HG02938 (cell line): ENCODE measurements around the gene NRIP1.
A peak's percentile ranks its signal among the peaks of the same experiment; 100 is the strongest.
"Not testable (repeated sequence)": the region's sequence is repeated elsewhere in the genome, so short reads cannot be mapped to it uniquely, and the experiment has no call there.

Source experiments
- ATAC-seq: cut with Tn5 transposase; IDR thresholded peaks from one replicate; pipeline ENCODE4 v1.9.1; 2021; ENCODE audit warnings: mild to moderate bottlenecking, moderate library complexity; ENCODE audit not compliant: unreplicated experiment

Gene NRIP1

GRCh38 chr21:15039607-15040299, 25.0 kb downstream of the NRIP1 start:
- no peak for ATAC-seq

GRCh38 chr21:15037900-15038293, 26.9 kb downstream of the NRIP1 start:
- no peak for ATAC-seq

- ATAC-seq = no peak
Observed at GRCh38 chr21:15037095-15037899, 27.5 kb downstream of the NRIP1 start.

- ATAC-seq = no peak
Observed at GRCh38 chr21:15036189-15036588, 28.6 kb downstream of the NRIP1 start.

GRCh38 chr21:15034126-15034853, 30.5 kb downstream of the NRIP1 start:
- ATAC-seq = no peak

GRCh38 chr21:15031790-15032357, 32.9 kb downstream of the NRIP1 start:
- no peak for ATAC-seq

GRCh38 chr21:15031362-15031761, 33.4 kb downstream of the NRIP1 start:
- not testable (repeated sequence) for ATAC-seq

GRCh38 chr21:15030861-15031260, 33.9 kb downstream of the NRIP1 start:
- not testable (repeated sequence) for ATAC-seq

- ATAC-seq = no peak
Observed at GRCh38 chr21:15029077-15029476, 35.7 kb downstream of the NRIP1 start.

GRCh38 chr21:15028186-15028585, 36.6 kb downstream of the NRIP1 start:
- ATAC-seq = no peak

- no peak for ATAC-seq
Observed at GRCh38 chr21:15027056-15027455, 37.7 kb downstream of the NRIP1 start.

- ATAC-seq = no peak
Observed at GRCh38 chr21:15026370-15026769, 38.4 kb downstream of the NRIP1 start.

GRCh38 chr21:15023776-15024175, 41.0 kb downstream of the NRIP1 start:
- ATAC-seq = no peak

GRCh38 chr21:15022608-15023261, 42.1 kb downstream of the NRIP1 start:
- ATAC-seq = no peak

GRCh38 chr21:15020797-15021196, 44.0 kb downstream of the NRIP1 start:
- ATAC-seq = peak; percentile 48

- ATAC-seq = no peak
Observed at GRCh38 chr21:15018382-15018781, 46.4 kb downstream of the NRIP1 start.

- no peak for ATAC-seq
Observed at GRCh38 chr21:15015622-15016471, 49.0 kb downstream of the NRIP1 start.

GRCh38 chr21:15014221-15014620, 50.6 kb downstream of the NRIP1 start:
- ATAC-seq = no peak

GRCh38 chr21:15011967-15012366, 52.8 kb downstream of the NRIP1 start:
- no peak for ATAC-seq

GRCh38 chr21:15010645-15011044, 54.2 kb downstream of the NRIP1 start:
- no peak for ATAC-seq
